GM12864 (cell line): Measurements from ENCODE around the gene KLHL6.

Source experiments
- DNase-seq: peaks from one replicate; pipeline ENCODE4 v3.0.0-alpha.2; 2011; ENCODE audit warnings: low read depth
- H3K4me3 ChIP-seq: 2 replicates; pipeline ENCODE4 v1.5.1; 2011; ENCODE audit warnings: mild to moderate bottlenecking, low read depth, low read length, control low read depth
- CTCF ChIP-seq: IDR thresholded peaks from 2 replicates; pipeline ENCODE4 v1.5.1; 2011; ENCODE audit warnings: low read depth, mild to moderate bottlenecking, moderate library complexity, low read length, control low read depth, inconsistent platforms; ENCODE audit errors: missing control alignments

Gene KLHL6

GRCh38 chr3:183541235-183541655 is 14.3 kb downstream of the KLHL6 start:
- DNase-seq = no peak
- no peak for TF ChIP-seq CTCF
- no peak overlapping the region for H3K4me3 ChIP-seq

- no peak for DNase-seq
- no peak for TF ChIP-seq CTCF
- no peak overlapping the region for H3K4me3 ChIP-seq
Observed at GRCh38 chr3:183540501-183541234, 14.8 kb downstream of the KLHL6 start.

- TF ChIP-seq CTCF = no peak
- no peak overlapping the region for H3K4me3 ChIP-seq
- DNase-seq = no peak
Observed at GRCh38 chr3:183539811-183540210, 15.7 kb downstream of the KLHL6 start.

GRCh38 chr3:183538486-183538885 is 17.0 kb downstream of the KLHL6 start:
- no peak for TF ChIP-seq CTCF
- H3K4me3 ChIP-seq = no peak overlapping the region
- DNase-seq = no peak

- H3K4me3 ChIP-seq = no peak overlapping the region
Observed at GRCh38 chr3:183537295-183537730, 18.2 kb downstream of the KLHL6 start.

GRCh38 chr3:183536238-183536880 is 19.1 kb downstream of the KLHL6 start:
- H3K4me3 ChIP-seq = no peak overlapping the region
- DNase-seq = peak; percentile 73
- peak; percentile 10 for TF ChIP-seq CTCF

More at GRCh38 chr3:183537295-183537730, 18.2 kb downstream of the KLHL6 start:
- no peak for TF ChIP-seq CTCF
- DNase-seq = no peak
